Left forelimb (tissue), 1 donor: ENCODE measurements around the gene TCP11L2.
"Not testable (repeated sequence)": the region's sequence is repeated elsewhere in the genome, so short reads cannot be mapped to it uniquely, and the experiment has no call there.

Source experiments
- DNase-seq: peaks from one replicate; pipeline ENCODE4 v3.0.0-alpha.2; 2018; ENCODE audit warnings: low spot score

The TCP11L2 gene

GRCh38 chr12:106284358-106285105 lies 18.0 kb upstream of the TCP11L2 start:
- no peak for DNase-seq

DNA sequence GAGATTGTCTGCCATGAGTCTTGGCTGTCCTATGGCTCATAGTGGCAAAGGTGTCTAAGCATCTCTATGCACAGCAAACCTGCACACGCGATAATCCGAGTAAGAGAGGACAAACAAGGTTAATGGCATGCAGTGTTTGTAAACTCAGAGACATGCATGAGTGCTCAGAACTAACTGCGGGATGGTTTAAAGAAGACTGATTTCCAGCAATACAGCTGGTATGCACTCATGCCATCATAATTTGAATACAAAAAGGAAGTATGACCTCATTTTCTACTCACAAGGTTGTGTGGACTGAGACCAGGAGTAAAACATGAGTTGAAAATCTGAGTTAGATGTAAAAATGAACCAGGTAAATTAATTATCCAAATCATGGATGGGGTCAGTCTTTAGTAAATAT lies 16.6 kb upstream of the TCP11L2 start:
- DNase-seq = no peak

- not testable (repeated sequence) for DNase-seq
Observed at GRCh38 chr12:106286576-106287162, 15.9 kb upstream of the TCP11L2 start.

DNA sequence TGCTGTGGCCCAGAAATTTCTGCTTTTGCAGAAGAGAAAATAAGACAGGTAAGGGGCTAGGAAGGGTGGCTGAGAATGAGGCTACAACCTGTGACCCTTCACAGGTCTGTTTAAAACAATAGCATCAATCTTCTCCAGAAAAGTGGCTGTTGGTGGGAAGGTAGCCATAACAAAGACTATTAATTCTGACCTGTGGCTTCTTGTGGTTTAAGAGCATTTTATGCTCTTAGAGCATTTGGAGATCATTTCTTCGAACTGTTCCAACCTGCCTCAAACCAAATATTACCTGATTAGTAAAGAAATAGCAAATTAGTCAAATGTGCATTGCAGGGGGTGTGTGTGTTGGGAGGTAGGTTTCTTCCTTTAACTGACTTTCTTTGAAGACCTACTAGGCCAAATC lies 15.2 kb upstream of the TCP11L2 start:
- no peak for DNase-seq

DNA sequence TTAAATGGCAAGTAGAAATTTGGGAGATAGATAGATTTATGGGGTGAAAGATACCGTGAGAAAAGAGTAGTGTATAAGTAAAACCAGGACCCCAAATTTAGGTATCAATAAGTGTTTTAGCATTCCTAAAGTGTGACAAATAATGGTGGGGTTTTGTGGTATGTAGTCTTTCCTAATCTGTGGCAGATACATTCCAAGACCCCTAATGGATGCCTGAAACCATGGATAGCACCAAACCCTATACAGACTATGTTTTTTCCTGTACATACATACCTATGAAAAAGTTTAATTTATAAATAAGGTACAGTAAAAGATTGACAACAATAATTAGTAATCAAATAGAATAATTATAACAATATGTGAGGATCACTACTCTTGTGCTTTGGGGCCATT lies 14.4 kb upstream of the TCP11L2 start:
- no peak for DNase-seq

DNA sequence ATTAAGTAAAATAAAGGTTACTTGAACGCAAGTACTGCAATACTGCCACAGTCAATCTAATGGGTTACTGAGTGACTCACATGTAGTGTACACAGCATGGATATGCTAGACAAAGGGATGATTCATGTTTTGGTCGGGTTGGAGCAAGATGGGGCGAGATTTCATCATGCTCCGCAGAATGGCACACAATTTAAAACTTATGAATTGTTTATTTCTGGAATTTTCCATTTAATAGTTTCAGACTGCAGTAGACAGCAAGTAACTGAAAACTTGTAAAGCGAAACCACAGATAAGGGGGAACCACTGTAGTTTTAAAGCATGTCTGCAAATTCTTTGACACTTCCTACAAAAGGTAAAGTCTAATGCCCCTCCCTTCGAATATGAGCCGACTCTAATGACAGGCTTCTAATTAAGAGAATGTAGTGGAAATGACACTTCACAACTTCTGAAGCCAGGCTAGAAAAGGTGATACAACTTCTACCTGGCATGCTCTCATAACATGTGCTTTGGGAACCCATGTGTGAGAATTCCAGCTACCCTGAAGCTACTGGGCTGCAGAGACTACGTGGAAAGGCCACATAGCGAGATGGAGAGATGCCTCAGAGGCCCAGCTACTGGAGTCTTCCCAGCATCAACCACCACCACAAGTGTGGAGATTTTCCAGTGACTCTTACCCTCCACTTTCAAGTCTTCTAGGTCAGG lies 13.9 kb upstream of the TCP11L2 start:
- no peak for DNase-seq

DNA sequence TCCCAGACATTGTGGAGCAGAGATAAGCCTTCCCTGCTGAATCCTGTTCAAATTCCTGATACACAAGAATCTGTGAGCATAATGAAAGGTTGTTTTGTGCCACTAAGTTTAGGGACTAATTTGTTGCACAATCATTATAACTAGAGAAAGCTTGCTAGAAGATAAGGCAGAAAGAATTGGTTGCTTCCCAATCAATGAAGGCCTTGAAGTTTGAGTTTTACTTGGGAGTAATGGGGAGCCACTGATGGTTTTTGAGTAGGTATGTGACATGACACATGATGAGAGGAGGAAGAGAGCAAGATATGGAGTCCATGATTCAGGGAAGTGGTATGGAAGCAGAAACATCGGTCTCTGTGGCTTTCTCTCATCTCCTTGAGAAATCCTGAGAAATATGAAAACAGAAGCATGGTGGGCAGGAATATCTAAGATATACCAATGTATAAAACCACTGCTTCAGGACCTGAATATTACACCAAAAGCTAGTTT lies 13.3 kb upstream of the TCP11L2 start:
- no peak for DNase-seq

- DNase-seq = no peak
Observed at GRCh38 chr12:106290666-106291065, 11.9 kb upstream of the TCP11L2 start.

GRCh38 chr12:106291342-106291741 lies 11.2 kb upstream of the TCP11L2 start:
- DNase-seq = no peak

DNA sequence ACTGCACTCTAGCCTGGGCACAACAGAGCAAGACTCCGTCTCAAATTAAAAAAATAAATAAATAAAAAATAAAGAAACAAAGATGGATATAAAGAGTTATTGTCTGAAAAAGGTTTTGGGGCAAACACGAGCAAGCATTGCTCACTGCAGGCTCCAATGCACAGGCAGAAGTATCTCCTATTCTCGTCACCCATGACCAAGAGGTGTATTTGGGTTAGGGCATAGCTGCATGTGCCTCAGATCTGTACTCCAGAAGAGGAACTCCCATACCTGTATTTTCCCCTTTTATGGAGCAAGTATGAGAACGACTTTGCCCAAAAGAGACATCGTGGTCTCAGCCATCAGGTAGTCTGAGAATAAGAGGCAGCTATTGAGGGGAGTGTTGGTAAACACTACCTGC lies 10.2 kb upstream of the TCP11L2 start:
- DNase-seq = no peak

- DNase-seq = no peak
Observed at GRCh38 chr12:106296179-106296877, 6.2 kb upstream of the TCP11L2 start.

DNA sequence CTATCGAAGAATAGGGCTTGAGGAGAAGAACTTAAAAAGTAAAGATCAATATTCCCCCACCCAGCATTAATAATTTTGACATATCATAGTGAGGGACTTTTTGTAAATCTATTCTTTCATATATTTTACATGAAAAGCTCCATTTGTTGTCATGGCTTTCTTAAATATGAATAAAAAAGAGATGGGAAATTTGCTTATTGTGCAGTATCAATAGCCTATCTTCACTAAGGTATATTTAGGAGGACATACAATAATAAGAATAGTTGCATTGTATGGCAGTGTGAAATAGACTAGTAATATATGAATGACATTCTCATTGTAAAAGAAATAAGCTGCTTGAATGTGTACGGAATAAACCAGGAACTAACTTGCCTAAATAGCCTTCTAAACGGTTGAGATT lies 5.5 kb upstream of the TCP11L2 start:
- DNase-seq = no peak

DNA sequence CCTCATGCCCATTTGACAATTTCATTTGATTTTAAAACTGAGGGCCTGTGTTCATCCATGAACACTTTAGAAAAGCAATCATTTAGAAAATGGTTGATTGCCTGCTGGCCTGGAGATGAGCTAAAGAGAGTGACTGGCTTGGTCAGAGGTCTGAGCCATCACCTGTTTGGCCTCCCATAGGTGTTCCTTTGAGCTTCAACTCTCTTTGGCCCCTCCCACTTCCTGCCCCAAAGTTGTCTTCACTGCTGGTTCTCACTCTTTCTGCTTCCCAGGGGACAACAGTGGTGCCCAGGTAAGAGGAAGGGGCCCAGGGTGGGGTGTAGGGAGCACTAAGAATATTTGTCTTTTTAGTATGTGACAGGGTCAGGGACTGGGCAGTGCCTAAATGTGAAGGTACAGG lies 4.9 kb upstream of the TCP11L2 start:
- DNase-seq = no peak

DNA sequence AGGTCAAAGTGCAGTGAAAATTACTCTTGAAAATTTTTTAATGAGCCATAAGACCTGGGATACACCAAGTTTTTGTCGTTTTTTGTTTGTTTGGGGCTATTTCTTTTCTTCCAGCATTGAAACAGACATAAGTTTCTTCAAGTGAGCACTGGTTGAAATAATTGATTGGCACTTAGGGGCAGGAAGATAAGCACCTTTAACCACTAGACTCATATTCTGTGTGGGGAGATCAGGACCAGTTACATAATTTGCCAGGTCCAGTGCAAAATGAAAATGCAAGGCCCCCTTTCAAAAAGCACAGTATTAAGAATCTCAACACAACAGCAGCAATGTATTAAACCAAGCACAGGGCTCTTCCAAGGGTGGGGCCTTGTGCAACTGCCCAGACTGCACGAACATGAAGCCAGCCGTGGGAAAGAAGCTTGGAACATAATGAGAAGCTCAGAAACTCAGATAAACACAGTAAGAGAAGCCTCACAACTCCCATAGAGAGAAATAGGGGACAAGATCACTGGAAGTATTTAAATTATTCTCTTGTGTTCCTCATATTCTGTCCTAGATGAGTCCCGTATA lies 3.2 kb upstream of the TCP11L2 start:
- no peak for DNase-seq

- DNase-seq = no peak
Observed at GRCh38 chr12:106300761-106301160, 1.8 kb upstream of the TCP11L2 start.

DNA sequence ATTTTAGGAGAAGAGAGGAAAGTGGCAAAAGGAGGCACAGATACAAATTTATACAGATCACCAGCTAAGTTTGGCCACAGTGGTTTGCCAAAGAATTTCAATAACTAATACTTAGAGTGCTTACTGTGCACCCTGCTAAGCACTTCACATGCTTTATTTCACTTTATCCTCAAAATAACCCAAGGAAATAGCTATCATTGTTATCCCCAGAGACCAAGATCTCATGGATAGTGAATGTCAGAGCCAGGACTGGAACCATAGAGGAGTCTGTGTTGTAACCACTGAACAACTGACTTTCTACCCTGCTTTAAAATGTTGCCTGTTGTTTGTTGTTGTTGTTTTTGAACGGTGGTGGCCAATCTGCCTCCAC lies 1.3 kb upstream of the TCP11L2 start:
- no peak for DNase-seq

DNA sequence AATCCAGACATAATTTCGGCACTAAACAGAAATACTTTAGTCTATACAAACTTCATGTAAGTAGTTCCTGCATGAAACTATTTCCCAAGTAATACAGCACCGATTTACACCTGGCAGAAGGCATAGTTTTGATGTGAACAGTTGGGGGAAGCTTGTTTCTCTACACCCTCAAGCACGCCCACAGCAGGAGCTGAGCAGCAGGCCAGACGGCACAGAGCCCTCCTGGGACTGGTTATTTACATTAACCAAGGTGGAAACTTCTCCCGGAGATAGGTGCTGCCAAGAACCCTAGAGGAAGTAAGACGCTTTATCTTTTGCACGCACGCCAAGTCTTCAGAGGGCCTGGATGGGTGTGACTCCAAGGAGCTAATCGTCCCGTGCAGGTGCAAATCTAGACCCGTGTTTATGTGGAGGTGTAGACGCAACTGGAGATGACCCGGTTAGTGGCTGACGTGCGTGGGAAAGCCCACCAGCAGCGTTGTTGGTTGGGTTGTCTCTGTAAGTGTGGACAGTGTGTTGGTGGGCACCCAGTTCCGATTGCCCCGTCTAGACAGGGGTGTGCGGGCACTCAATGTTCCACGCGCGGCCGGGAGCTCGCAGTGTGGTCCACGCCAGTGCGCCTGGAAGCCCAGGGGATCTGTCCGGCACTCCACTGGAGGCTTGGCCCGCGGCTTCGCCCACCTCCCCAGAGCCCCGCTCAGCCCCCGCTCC lies 767 bp upstream of the TCP11L2 start:
- peak; percentile 75 for DNase-seq

- DNase-seq = peak; percentile 89
Observed at GRCh38 chr12:106303202-106303820, 778 bp downstream of the TCP11L2 start.

- DNase-seq = no peak
Observed at GRCh38 chr12:106304001-106304421, 1.5 kb downstream of the TCP11L2 start.

DNA sequence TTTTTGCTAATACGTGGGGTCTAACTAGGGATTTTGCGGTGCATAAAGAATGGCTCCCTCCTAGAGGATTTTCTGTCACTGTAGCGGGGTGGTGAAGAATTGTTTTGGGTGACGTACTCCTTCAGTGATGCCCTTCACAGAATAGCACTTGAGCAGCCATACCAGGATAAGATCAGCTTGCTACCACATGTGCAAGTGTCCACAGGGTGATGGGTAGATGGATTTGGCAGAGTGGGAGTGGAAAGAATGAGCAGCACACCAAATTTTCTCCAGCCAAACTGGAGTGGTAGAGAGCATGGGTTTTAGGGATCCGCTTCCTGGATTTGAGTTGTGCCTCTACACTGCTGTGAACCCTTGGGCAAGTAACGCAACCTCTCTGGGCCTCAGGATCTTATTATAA lies 2.3 kb downstream of the TCP11L2 start:
- no peak for DNase-seq

DNA sequence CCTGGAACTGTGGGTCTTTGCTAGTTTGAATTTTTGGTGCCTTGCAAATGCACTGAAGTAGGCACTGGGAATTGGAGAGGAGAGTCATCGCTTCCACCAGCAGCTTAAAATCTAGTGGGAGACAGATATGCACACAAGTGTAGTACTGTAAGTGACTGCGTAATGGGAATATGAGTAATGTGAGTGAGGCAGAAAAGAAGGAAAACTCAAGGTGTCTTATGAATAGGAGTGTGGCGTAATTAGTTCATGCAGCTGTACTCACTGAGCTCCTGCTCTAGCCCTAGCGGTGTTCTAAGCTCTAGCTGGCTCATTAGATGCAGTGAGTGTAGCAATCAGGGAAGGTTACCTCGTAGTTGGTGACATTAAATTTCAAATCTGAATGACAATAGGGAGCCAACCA lies 2.8 kb downstream of the TCP11L2 start:
- no peak for DNase-seq
